ENCODE results near the gene CTNNA3. TPM values are rescaled to one million over a fixed set of nuclear protein-coding genes. Genes with fewer than 3 reads are reported as not detected.
"Not testable (repeated sequence)": the region's sequence is repeated elsewhere in the genome, so short reads cannot be mapped to it uniquely, and the experiment has no call there.

The CTNNA3 gene
- total and polyA plus RNA-seq, 2 donors (not counting 1 experiment from before 2014, with no cell fraction given), result not detected

GRCh38 chr10:67705921-67706320 is 9.9 kb upstream of the CTNNA3 start:
- no peaks in the 10 kb centered on the region for H3K9me3 ChIP-seq (ENCODE audit: control insufficient read depth, insufficient read depth, low read depth, low read length)
- H3K4me2 ChIP-seq (ENCODE audit: extremely low read depth, insufficient read depth, low read length), result no peak overlapping the region
- no peaks in the 10 kb centered on the region for H3K27me3 ChIP-seq (ENCODE audit: control insufficient read depth, insufficient read depth, low read length)
- TF ChIP-seq CTCF (conservative IDR thresholded peaks at IDR 0.05 in 1 of 2, IDR thresholded peaks at IDR 0.05 in 1 of 2; ENCODE audit: low read depth in 1 of 2, low read length in 2 of 2) (no peak), EZH2 (IDR thresholded peaks at IDR 0.05; ENCODE audit: low read length, missing control alignments) (no peak)
- H4K20me1 ChIP-seq (ENCODE audit: control insufficient read depth, extremely low read depth, insufficient read depth, low read length), result no peaks in the 10 kb centered on the region
- no peak overlapping the region for H3K9ac ChIP-seq (ENCODE audit: insufficient read depth, low read length)
- no peaks in the 10 kb centered on the region for H3K4me1 ChIP-seq (ENCODE audit: control insufficient read depth, extremely low read depth, insufficient read depth, low read length)
- no peak for DNase-seq (ENCODE audit: low read depth in 2 of 2)
- H2AFZ ChIP-seq (ENCODE audit: low read length), result no peak overlapping the region
- H3K4me3 ChIP-seq (replicated peaks in 1 of 4; ENCODE audit: control extremely low read depth in 1 of 4, insufficient read depth in 1 of 4, low read depth in 3 of 4, low read length in 4 of 4), result no peak overlapping the region
- H3K36me3 ChIP-seq (ENCODE audit: control insufficient read depth, insufficient read depth, low read length), result no peaks in the 10 kb centered on the region
- H3K27ac ChIP-seq (ENCODE audit: insufficient read depth, low read length), result no peak overlapping the region
- H3K79me2 ChIP-seq (ENCODE audit: control insufficient read depth, insufficient read depth, low read length), result no peaks in the 10 kb centered on the region

DNA sequence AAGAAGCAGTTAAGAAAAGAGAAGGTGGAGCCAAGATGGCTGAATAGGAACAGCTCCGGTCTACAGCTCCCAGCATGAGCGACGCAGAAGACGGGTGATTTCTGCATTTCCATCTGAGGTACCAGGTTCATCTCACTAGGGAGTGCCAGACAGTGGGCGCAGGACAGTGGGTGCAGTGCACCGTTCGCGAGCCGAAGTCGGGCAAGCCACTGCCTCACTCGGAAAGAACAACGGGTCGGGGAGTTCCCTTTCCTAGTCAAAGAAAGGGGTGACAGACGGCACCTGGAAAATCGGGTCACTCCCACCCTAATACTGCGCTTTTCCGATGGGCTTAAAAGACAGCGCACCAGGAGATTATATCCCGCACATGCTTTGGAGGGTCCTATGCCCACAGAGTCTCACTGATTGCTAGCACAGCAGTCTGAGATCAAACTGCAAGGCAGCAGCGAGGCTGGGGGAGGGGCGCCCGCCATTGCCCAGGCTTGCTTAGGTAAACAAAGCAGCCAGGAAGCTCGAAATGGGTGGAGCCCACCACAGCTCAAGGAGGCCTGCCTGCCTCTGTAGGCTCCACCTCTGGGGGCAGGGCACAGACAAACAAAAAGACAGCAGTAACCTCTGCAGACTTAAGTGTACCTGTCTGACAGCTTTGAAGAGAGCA is 3.7 kb upstream of the CTNNA3 start:
- H3K4me1 ChIP-seq (ENCODE audit: control insufficient read depth, extremely low read depth, insufficient read depth, low read length); H3K4me3 ChIP-seq (replicated peaks in 1 of 4; ENCODE audit: control extremely low read depth in 1 of 4, insufficient read depth in 1 of 4, low read depth in 3 of 4, low read length in 4 of 4); DNase-seq (ENCODE audit: low read depth in 2 of 2); H3K36me3 ChIP-seq (ENCODE audit: control insufficient read depth, insufficient read depth, low read length); H3K79me2 ChIP-seq (ENCODE audit: control insufficient read depth, insufficient read depth, low read length); H3K4me2 ChIP-seq (ENCODE audit: extremely low read depth, insufficient read depth, low read length); H3K27me3 ChIP-seq (ENCODE audit: control insufficient read depth, insufficient read depth, low read length); H4K20me1 ChIP-seq (ENCODE audit: control insufficient read depth, extremely low read depth, insufficient read depth, low read length); H3K27ac ChIP-seq (ENCODE audit: insufficient read depth, low read length); H3K9me3 ChIP-seq (ENCODE audit: control insufficient read depth, insufficient read depth, low read depth, low read length); H2AFZ ChIP-seq (ENCODE audit: low read length); H3K9ac ChIP-seq (ENCODE audit: insufficient read depth, low read length): not testable (repeated sequence)

- no peak overlapping the region for H3K9ac ChIP-seq (ENCODE audit: insufficient read depth, low read length)
- H3K9me3 ChIP-seq (ENCODE audit: control insufficient read depth, insufficient read depth, low read depth, low read length), result no peaks in the 10 kb centered on the region
- no peak overlapping the region for H3K4me2 ChIP-seq (ENCODE audit: extremely low read depth, insufficient read depth, low read length)
- peaks cover 8% of the 10 kb centered on the region for H3K27me3 ChIP-seq (ENCODE audit: control insufficient read depth, insufficient read depth, low read length)
- H3K79me2 ChIP-seq (ENCODE audit: control insufficient read depth, insufficient read depth, low read length), result no peaks in the 10 kb centered on the region
- H3K4me1 ChIP-seq (ENCODE audit: control insufficient read depth, extremely low read depth, insufficient read depth, low read length), result no peaks in the 10 kb centered on the region
- no peak overlapping the region for H3K27ac ChIP-seq (ENCODE audit: insufficient read depth, low read length)
- H3K36me3 ChIP-seq (ENCODE audit: control insufficient read depth, insufficient read depth, low read length), result no peaks in the 10 kb centered on the region
- no peak overlapping the region for H2AFZ ChIP-seq (ENCODE audit: low read length)
- no peak for DNase-seq (ENCODE audit: low read depth in 2 of 2)
- no peak overlapping the region for H3K4me3 ChIP-seq (replicated peaks in 1 of 4; ENCODE audit: control extremely low read depth in 1 of 4, insufficient read depth in 1 of 4, low read depth in 3 of 4, low read length in 4 of 4)
- no peak for TF ChIP-seq CTCF (conservative IDR thresholded peaks at IDR 0.05 in 1 of 2, IDR thresholded peaks at IDR 0.05 in 1 of 2; ENCODE audit: low read depth in 1 of 2, low read length in 2 of 2)
- no peak for TF ChIP-seq EZH2 (IDR thresholded peaks at IDR 0.05; ENCODE audit: low read length, missing control alignments)
- H4K20me1 ChIP-seq (ENCODE audit: control insufficient read depth, extremely low read depth, insufficient read depth, low read length), result no peaks in the 10 kb centered on the region
These were observed 2.2 kb upstream of the CTNNA3 start for GRCh38 chr10:67698164-67698563.
